GM18499 (cell line): ENCODE measurements around the gene DNAI7.

Experiments
- ATAC-seq: cut with Tn5 transposase; IDR thresholded peaks from one replicate; pipeline ENCODE4 v1.9.1; 2021; ENCODE audit warnings: moderate number of reproducible peaks; ENCODE audit not compliant: insufficient read depth, unreplicated experiment

DNAI7 gene, protein sequence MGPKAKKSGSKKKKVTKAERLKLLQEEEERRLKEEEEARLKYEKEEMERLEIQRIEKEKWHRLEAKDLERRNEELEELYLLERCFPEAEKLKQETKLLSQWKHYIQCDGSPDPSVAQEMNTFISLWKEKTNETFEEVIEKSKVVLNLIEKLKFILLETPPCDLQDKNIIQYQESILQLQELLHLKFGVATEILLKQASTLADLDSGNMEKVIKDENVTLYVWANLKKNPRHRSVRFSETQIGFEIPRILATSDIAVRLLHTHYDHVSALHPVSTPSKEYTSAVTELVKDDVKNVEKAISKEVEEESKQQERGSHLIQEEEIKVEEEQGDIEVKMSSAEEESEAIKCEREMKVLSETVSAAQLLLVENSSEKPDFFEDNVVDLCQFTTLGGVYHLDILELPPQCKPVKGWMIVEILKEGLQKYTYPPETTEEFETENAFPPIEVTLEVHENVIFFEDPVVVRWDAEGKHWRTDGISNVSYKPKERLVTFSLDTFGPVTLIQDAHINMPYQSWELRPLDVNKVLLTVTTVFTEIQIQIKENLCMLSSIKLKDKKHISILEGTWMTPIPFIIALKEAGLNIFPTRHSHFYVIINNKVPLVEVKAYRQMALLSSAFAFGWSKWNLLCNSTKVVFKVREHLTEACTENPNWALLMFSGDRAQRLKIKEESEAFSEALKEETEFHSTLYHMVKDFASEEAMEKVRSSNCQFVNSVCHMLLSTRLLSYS

GRCh38 chr12:25195056-25195971 is at the start of gene DNAI7, which contains the start of gene ETFRF1:
DNAI7 (minus strand) TSS chr12:25195160; CDS start chr12:25195078, 82 bp downstream.
ETFRF1 (plus strand) TSS chr12:25195237; CDS start chr12:25203957, 8,720 bp downstream.
- ATAC-seq: peak; percentile 76

DNA sequence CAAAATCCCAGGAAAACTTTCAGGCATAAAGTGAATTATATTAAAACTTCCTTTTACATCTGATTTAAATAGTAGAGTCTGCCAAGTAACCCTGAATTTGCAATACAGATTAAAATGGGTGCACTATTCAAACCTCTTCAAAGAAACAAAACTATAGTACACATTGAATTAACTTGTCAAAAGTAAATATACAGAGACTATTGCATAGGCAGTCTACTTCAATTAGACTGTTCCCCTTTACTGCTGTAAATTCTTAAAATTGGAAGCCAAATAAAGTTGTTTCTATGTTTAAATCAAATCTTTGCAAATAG is 48.7 kb upstream of the DNAI7 start:
- no peak for ATAC-seq

DNA sequence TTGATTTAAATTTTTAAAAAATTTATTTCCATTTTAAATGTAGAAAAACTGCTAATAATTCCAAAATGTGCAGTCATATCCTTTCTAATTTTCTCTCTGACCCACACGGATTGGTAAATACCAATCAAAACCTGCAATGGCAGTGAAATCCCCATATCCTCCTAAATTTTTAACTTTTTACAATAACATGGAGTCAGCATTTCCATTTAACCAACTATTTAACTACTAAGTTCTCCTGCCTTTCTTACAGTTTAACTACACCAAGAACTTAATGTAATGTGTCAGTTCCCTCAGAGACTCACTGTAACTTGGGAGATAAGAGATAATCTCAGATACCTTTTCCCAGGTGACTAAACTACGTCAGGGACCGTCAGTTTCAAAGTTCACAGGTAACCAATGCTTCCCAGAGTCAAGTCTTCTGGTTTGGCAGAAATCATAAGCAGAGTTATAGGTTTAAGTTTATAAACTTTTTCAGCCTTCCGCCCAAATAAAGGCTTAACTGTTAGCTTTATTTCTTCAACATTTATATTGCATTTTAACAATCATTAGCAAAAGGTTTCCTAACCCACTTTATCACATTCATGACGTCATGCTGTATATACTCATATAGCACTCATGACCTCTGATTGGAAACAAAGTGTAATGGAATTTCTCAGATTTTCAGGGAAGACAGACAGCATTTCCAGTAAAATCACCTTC is 48.2 kb upstream of the DNAI7 start:
- no peak for ATAC-seq

- ATAC-seq: no peak
Observed at GRCh38 chr12:25241167-25242020, 46.4 kb upstream of the DNAI7 start.

GRCh38 chr12:25236626-25237025 is 41.7 kb upstream of the DNAI7 start:
- ATAC-seq: no peak

DNA sequence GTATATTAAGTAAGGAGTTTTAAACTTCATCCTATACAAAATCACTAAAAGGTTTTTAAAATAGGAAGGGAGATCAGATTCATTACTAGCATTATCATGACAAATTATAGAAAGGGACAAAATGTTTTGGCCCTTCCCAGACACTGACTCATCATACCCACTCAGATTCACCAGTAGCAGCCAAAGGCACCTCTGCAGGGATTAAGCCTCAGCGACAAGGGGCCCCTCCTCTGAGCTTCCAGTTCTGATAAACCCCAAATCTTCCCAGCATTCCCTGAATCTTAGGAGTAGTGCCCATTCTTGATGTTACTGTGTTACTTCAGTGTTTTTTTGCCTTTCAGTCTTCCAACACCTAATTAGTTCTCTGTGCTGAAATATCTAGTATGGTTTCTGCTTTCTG is 41.2 kb upstream of the DNAI7 start:
- no peak for ATAC-seq

DNA sequence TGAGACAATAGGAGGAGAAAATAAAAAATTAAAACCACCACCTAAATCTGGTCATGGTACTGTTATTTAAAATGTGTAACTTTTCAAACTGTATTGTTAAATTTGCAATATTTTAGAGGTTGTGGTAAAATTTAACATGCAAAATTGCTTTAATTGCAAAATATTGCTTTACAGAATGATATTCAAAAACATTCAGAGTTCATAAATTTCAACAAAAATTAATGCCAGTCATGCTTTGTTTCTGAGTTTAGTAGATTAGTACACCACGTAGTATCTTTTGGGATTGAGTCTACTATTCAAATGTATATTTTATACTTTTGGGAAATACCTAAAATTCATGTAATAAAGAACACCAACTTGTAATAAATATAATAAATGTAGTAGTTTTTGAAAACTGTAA is 18.4 kb upstream of the DNAI7 start:
- ATAC-seq: no peak

GRCh38 chr12:25208554-25208953 is 13.6 kb upstream of the DNAI7 start:
- no peak for ATAC-seq

GRCh38 chr12:25207846-25208245 is 12.9 kb upstream of the DNAI7 start:
- ATAC-seq: no peak

DNA sequence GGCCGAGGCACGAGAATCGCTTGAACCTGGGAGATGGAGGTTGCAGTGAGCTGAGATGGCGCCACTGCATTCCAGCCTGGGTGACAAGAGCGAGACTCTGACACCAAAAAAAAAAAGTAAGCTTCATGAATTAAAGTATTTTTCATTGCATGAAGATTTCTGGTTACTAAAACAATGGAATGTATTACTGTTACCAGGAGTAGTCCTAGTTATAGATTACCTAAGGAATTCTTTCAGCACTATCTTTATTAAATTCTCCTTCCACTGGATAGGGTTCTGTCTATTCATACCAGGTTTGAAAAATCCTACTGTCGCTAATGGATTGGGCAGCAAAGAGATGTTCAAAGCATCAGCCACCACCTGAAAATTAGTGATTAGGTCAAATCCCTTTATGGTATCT is 12.5 kb upstream of the DNAI7 start:
- ATAC-seq: no peak

GRCh38 chr12:25202137-25202536 is 7.2 kb upstream of the DNAI7 start:
- ATAC-seq: no peak

- no peak for ATAC-seq
Observed at GRCh38 chr12:25200703-25201102, 5.7 kb upstream of the DNAI7 start.

- ATAC-seq: no peak
Observed at GRCh38 chr12:25197608-25198007, 2.6 kb upstream of the DNAI7 start.

GRCh38 chr12:25194722-25195055 is 271 bp downstream of the DNAI7 start:
- no peak for ATAC-seq

DNA sequence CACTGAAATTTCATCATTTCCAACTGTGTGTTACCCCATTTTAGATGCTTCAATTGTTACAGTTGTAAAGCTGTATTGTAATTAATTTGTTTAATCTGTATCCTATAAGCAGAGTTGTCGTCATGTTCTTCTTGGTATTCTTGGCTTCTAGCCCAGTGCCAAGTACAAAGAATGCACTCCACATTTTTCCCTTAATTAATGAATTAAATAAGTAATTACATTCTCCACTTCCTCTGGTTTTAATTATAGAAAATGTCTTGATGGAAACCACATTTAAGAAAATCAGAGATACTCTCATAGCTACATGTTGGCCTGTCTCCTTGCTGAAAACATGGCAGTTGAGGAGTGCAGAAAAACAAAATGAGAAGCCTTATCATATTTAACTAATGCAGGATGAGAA is 746 bp downstream of the DNAI7 start:
- no peak for ATAC-seq

GRCh38 chr12:25190793-25191192 is 4.2 kb downstream of the DNAI7 start:
- no peak for ATAC-seq

DNA sequence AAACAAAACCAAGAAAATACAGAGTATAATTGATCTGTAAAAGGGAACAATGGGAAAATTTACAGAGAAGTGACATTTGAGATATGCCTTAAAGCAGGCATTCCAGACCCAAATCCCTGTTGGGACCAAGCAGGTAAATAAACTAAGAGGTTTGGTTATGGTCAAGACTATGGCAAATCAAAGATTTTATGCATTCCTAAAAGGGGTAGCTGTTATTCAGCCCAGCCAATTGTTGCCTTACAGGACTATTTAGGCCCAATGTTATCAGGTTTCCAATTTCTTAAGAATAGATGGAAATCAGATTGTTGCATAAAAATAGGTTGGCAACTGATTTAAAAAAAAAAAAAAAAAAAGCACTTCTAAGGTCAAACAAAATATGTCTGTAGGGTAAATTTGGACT is 5.3 kb downstream of the DNAI7 start:
- ATAC-seq: no peak

DNA sequence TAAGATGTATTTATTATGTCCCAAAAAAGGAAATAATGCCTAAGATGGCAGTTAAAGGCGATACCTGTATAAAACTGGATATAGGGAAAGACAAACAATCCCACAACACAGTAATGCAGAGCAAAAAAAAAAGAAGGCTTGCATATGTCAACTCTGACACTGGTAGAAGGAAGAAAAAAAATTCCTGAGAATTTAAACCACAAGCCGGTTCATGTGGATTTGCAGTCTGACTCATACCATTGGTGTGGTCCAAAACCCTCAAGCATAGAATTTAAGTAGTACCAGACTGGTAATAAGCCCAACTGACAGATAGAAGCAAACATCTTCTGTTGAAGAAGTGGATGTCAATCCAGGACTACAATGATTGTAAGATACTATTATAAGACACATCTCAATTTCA is 7.2 kb downstream of the DNAI7 start:
- no peak for ATAC-seq

GRCh38 chr12:25186788-25187402 is 8.1 kb downstream of the DNAI7 start:
- ATAC-seq: peak; percentile 54
